ENCODE data around the gene GDPD2.
A peak's percentile ranks its signal among the peaks of the same experiment; 100 is the strongest.

The GDPD2 gene

DNA sequence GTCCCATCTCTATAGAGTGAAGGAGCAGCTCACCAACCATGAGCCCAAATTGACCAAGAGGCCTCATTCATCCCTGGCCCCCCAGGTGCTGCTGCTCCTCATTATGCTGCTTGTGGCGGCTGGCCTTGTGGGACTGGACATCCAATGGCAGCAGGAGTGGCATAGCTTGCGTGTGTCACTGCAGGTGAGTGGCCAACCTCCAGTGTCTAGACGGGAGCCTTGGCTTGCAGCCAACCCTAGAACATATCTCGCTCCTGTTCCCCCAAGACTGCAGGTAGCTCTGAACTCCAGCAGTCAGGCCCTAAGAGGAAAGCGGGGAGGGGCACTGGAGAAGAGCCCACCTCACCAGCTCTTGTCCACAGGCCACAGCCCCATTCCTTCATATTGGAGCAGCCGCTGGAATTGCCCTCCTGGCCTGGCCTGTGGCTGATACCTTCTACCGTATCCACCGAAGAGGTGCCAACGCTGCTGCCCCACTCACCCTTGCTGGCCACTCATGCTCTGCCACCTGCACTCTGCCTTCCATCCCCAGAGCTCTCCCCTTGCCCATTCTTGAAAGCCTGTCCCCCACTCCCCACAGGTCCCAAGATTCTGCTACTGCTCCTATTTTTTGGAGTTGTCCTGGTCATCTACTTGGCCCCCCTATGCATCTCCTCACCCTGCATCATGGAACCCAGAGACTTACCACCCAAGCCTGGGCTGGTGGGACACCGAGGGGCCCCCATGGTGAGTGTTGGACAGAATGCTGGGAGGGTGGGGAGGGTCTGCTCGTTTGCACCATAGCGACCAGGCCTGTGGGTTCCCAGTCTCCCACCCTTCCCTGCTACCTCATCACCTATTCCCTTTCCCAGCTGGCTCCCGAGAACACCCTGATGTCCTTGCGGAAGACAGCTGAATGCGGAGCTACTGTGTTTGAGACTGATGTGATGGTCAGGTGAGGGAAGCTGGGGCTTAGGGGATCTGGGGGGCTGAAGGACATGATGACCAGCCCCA, 3.5 kb downstream of the GDPD2 start:
- Histone ChIP-seq H3K9ac (ENCODE audit: low read length) (no peak overlapping the region), H3K4me1 (ENCODE audit: control insufficient read depth, low read depth, low read length) (peaks cover 9% of the 10 kb centered on the region), H3K27me3 (ENCODE audit: control insufficient read depth, insufficient read depth, low read length) (no peaks in the 10 kb centered on the region), H3K27ac (ENCODE audit: low read length) (no peak overlapping the region), H3K9me3 (ENCODE audit: control insufficient read depth, low read depth, low read length) (peaks cover 2% of the 10 kb centered on the region), H3K4me3 (ENCODE audit: low read length) (no peak overlapping the region), H3K36me3 (ENCODE audit: control insufficient read depth, low read depth, low read length) (peaks cover 23% of the 10 kb centered on the region)

DNA sequence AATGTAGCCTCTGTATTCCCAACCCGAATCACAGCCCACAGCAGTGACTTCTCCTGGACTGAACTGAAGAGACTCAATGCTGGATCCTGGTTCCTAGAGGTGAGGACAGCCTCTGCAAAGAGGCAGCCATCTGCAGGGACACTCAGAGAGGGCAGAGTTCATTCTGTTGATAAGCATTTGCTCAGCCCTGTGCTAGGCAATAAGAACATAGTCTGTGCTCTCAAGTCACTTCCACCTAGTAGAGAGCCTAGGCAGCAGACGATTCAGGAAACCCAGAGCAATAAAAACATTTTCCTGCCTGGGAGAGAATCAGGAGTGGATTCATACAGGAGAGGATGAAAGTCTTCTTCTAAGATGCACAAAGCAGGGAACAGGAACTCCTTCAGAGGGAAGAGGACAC, 4.3 kb downstream of the GDPD2 start:
- H3K9ac ChIP-seq (ENCODE audit: low read length), result no peak overlapping the region
- H3K9me3 ChIP-seq (ENCODE audit: control insufficient read depth, low read depth, low read length), result peaks cover 2% of the 10 kb centered on the region
- H3K4me1 ChIP-seq (ENCODE audit: control insufficient read depth, low read depth, low read length), result peaks cover 4% of the 10 kb centered on the region
- peaks cover 23% of the 10 kb centered on the region for H3K36me3 ChIP-seq (ENCODE audit: control insufficient read depth, low read depth, low read length)
- H3K27me3 ChIP-seq (ENCODE audit: control insufficient read depth, insufficient read depth, low read length), result no peaks in the 10 kb centered on the region
- no peak overlapping the region for H3K4me3 ChIP-seq (ENCODE audit: low read length)
- H3K27ac ChIP-seq (ENCODE audit: low read length), result no peak overlapping the region

DNA sequence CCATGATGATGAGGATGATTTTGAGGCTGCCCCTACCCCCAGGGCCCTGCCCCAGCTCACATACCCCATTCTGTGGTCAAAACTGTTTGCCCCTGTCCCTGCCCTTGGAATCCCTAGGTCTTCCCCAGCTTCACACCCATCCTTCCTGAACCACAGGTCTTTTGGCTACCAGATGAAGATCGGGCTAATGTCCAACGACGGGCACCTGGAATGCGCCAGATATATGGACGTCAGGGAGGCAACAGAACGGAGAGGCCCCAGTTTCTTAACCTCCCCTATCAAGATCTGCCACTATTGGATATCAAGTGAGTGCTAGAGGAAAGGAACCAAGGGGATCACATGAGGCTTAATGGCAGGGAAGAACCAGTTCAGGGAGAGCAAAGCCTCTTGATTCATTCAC, 6.6 kb downstream of the GDPD2 start:
- H3K4me3 ChIP-seq (ENCODE audit: low read length), result no peak overlapping the region
- H3K9ac ChIP-seq (ENCODE audit: low read length), result no peak overlapping the region
- H3K4me1 ChIP-seq (ENCODE audit: control insufficient read depth, low read depth, low read length), result no peaks in the 10 kb centered on the region
- H3K27ac ChIP-seq (ENCODE audit: low read length), result no peak overlapping the region
- H3K36me3 ChIP-seq (ENCODE audit: control insufficient read depth, low read depth, low read length), result peaks cover 23% of the 10 kb centered on the region
- no peaks in the 10 kb centered on the region for H3K27me3 ChIP-seq (ENCODE audit: control insufficient read depth, insufficient read depth, low read length)
- H3K9me3 ChIP-seq (ENCODE audit: control insufficient read depth, low read depth, low read length), result peaks cover 2% of the 10 kb centered on the region

DNA sequence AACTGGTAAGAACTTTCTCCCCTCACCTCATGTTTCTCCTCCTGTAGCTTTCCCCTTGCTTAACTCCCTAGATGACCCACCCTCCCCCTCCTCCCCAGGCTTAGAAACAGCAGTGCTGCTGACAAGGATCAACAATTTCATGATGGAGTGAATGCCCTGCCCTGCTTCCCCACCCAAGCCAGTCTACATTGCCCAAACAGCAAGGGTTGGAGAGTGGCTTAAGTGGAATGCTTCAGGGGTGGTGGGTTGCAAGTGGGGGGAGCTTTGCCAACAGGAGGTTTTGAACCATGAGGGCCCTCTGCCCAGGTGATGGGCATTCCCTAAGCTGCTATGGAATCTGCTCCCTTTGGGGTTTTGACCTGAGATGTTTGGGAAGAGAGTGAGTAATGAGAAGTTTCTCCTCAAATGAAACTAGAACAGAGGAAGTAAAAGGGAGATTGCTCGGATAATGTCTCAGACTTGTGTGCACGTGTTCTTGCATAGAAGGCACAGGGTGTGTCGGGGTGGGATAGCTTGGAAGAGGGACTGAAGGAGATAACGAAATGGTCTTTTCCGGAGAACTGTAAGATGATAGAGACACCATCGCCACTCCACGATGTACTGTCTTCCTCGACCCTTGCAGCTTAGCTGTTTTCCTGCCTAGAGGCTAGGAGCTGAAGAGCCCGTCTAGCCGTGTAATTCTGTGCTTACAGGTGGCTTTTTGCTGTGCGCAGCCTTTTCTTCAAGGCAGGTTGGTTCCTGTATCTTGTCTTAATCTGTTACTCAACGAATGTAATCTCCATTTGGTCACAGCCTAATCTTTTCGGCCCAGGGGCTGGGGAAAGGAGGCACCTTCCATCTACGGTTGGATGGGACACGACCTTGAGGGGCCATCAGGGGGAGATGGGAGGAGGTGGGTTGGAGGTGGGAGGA, 10.1 kb downstream of the GDPD2 start:
- no peak overlapping the region for H3K27ac ChIP-seq (ENCODE audit: low read length)

DNA sequence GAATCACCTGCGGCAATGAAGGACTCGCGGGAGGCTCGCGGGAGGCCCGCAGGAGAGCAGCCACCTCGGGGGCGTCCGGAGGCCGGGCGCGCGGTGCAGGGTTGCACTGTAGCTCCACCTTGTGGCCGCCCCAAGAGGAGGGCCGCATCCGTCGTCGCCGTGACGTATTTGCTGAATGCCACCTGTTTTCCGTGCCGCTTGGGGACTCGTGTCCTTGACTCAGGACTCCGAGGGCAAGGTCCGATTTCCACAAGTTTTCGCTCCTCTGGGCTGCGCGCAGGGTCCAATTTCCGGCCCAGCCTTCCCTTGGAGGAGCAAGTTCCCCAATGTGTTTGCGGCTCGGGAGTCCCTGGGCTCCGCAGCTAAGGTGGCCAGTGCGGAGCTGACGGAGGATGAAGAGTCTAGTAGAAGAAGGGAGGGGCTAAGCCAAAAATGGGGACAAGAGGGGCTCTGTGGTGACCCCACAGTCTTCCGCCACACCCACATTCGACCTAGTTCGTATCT, 10.8 kb downstream of the GDPD2 start:
- Histone ChIP-seq H3K4me1 (ENCODE audit: control insufficient read depth, low read depth, low read length) (no peaks in the 10 kb centered on the region), H3K36me3 (ENCODE audit: control insufficient read depth, low read depth, low read length) (peaks cover 6% of the 10 kb centered on the region), H3K27ac (ENCODE audit: low read length) (no peak overlapping the region), H3K9ac (ENCODE audit: low read length) (peak overlapping the region; percentile 54), H3K27me3 (ENCODE audit: control insufficient read depth, insufficient read depth, low read length) (no peaks in the 10 kb centered on the region), H3K9me3 (ENCODE audit: control insufficient read depth, low read depth, low read length) (peaks cover 2% of the 10 kb centered on the region), H3K4me3 (ENCODE audit: low read length) (peak overlapping the region; percentile 59)

More for the DNA sequence above, 10.1 kb downstream of the GDPD2 start:
- no peaks in the 10 kb centered on the region for H3K27me3 ChIP-seq (ENCODE audit: control insufficient read depth, insufficient read depth, low read length)
- H3K4me1 ChIP-seq (ENCODE audit: control insufficient read depth, low read depth, low read length), result no peaks in the 10 kb centered on the region
- H3K4me3 ChIP-seq (ENCODE audit: low read length), result peak overlapping the region; percentile 59
- peaks cover 14% of the 10 kb centered on the region for H3K36me3 ChIP-seq (ENCODE audit: control insufficient read depth, low read depth, low read length)
- H3K9ac ChIP-seq (ENCODE audit: low read length), result no peak overlapping the region
- H3K9me3 ChIP-seq (ENCODE audit: control insufficient read depth, low read depth, low read length), result peaks cover 2% of the 10 kb centered on the region

DNA sequence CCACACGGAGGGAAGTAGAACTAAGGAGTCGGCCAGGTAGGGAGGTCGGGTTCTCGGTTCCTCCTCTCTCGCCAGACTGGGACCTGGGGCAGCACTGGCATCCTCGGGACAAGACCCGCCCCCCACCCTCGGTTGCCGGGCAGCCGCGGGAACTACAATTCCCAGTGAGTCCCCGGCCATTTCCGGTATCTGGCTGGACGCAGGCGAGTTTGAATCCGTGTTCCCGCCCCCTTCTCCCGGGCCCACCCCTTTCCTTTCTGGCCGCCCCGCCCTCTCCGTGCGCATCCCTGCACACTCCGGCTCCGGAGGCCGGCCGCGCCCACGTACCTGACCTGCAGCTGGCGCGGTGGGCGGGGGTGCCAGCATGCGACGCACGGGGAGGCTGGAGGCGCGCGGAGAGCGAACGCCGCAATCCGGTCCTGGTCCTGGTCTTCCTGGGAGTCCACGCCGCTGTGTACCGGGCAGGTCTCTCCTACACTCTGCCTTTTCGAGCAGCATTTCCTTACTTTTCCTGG, 11.3 kb downstream of the GDPD2 start:
- no peaks in the 10 kb centered on the region for H3K4me1 ChIP-seq (ENCODE audit: control insufficient read depth, low read depth, low read length)
- peaks cover 6% of the 10 kb centered on the region for H3K36me3 ChIP-seq (ENCODE audit: control insufficient read depth, low read depth, low read length)
- peak overlapping the region; percentile 59 for H3K4me3 ChIP-seq (ENCODE audit: low read length)
- peak overlapping the region; percentile 54 for H3K9ac ChIP-seq (ENCODE audit: low read length)
- H3K27ac ChIP-seq (ENCODE audit: low read length), result no peak overlapping the region
- no peaks in the 10 kb centered on the region for H3K27me3 ChIP-seq (ENCODE audit: control insufficient read depth, insufficient read depth, low read length)
- H3K9me3 ChIP-seq (ENCODE audit: control insufficient read depth, low read depth, low read length), result peaks cover 2% of the 10 kb centered on the region

DNA sequence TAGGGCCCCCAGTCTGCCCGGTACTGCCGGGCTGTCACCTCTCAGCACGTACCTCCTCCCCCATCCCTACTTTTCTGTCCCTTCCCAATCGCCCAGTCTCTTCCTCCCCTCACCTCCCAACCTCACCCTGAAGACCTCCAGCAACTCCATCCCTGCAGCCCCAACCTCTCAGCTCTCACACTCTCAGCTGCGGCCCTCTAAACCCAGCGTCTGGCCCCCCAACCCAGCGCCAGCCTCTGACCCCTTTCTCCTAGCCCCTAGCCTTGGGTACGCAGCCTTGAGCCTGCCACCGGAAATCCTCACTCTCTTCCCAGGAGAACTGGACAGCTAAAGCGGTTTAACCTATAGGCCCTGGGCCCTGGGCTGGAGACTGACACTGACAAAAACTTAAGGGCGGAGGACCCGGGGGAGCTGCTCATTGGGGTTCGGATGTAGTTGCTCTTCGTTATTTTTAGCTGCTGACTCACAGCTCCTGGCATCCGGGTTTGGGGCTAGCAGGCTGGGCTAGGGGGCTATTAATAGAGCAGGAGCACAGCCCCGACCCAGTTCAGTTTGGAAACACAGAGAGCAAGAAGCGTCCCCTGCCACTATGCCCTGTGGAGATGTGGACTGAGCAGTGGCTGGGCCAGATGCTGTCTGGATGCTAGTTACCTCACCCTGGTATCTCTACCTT, 11.9 kb downstream of the GDPD2 start:
- Histone ChIP-seq H3K36me3 (ENCODE audit: control insufficient read depth, low read depth, low read length) (peaks cover 4% of the 10 kb centered on the region), H3K27me3 (ENCODE audit: control insufficient read depth, insufficient read depth, low read length) (no peaks in the 10 kb centered on the region), H3K9me3 (ENCODE audit: control insufficient read depth, low read depth, low read length) (peaks cover 2% of the 10 kb centered on the region), H3K4me1 (ENCODE audit: control insufficient read depth, low read depth, low read length) (no peaks in the 10 kb centered on the region), H3K9ac (ENCODE audit: low read length) (peak overlapping the region; percentile 14), H3K27ac (ENCODE audit: low read length) (no peak overlapping the region), H3K4me3 (ENCODE audit: low read length) (peak overlapping the region; percentile 59)

DNA sequence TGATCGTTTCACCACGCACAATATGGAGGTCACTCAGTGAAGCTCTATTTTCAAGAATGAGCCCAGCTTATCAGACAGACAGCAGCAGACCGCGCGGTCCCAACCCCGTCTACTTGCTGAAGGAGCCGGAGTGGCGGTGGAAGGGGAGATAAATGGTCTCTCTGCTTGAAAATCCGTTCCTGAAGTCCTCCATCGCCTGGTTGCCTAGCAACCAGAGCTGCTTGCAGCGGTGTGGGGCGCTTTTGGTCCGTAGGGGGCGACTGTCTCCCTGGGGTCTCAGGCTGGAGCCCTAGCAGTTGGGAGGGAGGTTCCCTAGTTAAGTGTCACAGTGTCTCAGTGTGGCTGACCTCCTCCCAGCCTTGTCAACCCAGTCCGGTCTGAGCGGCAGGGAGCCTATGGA, 13.2 kb downstream of the GDPD2 start:
- no peak overlapping the region for H3K27ac ChIP-seq (ENCODE audit: low read length)
- H3K4me1 ChIP-seq (ENCODE audit: control insufficient read depth, low read depth, low read length), result no peaks in the 10 kb centered on the region
- H3K9me3 ChIP-seq (ENCODE audit: control insufficient read depth, low read depth, low read length), result no peaks in the 10 kb centered on the region
- H3K27me3 ChIP-seq (ENCODE audit: control insufficient read depth, insufficient read depth, low read length), result no peaks in the 10 kb centered on the region
- H3K4me3 ChIP-seq (ENCODE audit: low read length), result no peak overlapping the region
- H3K9ac ChIP-seq (ENCODE audit: low read length), result no peak overlapping the region
- H3K36me3 ChIP-seq (ENCODE audit: control insufficient read depth, low read depth, low read length), result no peaks in the 10 kb centered on the region

DNA sequence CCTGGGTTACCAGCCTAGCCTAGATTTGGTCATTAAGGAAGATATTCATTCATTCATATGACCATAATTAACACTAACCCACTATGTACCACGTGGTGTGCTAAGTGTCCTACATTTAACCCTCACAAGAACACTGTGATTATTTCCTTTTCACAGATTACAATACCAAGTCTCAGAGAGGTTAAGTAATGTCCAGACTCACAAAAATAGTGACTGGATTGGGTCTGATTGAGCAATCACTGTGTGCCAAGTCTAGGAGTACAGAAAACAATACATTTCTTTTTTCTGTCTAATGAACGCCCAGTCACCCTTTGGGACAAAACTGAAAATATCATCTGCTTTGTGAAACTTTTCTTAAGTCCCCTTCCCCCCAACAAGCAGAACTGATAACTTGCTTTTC, 13.9 kb downstream of the GDPD2 start:
- Histone ChIP-seq H3K9me3 (ENCODE audit: control insufficient read depth, low read depth, low read length) (no peaks in the 10 kb centered on the region), H3K27me3 (ENCODE audit: control insufficient read depth, insufficient read depth, low read length) (no peaks in the 10 kb centered on the region), H3K4me3 (ENCODE audit: low read length) (no peak overlapping the region), H3K9ac (ENCODE audit: low read length) (no peak overlapping the region), H3K4me1 (ENCODE audit: control insufficient read depth, low read depth, low read length) (no peaks in the 10 kb centered on the region), H3K36me3 (ENCODE audit: control insufficient read depth, low read depth, low read length) (no peaks in the 10 kb centered on the region), H3K27ac (ENCODE audit: low read length) (no peak overlapping the region)

DNA sequence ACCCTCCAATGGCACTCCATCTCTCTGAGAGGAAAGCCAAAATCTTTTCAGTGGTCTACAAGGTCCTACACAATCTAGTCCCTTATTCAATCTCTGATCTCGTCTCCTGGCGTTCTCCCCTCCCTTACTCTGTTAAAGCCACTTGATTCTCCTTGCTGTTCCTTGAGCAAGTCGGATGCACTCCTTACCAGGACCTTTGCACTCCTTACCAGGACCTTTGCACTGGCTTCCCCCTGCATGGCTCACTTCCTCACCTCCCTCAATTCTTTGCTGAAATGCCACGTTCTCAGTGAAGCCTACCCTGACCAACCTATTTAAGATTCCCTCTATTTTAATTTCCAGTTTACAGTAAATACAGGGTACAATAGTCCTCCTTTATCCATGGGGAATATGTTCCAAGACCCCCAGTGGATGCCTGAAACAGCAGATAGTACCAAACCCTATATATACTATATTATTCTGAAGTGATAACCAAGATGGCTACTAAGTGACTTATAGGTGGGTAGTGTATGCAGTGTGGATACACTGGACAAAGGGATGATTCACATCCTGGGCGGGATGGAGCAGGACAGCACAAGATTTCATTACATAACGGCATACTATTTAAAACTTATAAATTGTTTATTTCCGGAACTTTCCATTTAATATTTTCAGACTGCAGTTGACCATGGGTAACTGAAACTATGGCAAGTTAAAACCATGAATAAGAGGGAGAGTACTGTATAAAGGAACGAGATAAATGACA, 15.0 kb downstream of the GDPD2 start:
- H3K36me3 ChIP-seq (ENCODE audit: control insufficient read depth, low read depth, low read length), result no peaks in the 10 kb centered on the region
- H3K27me3 ChIP-seq (ENCODE audit: control insufficient read depth, insufficient read depth, low read length), result no peaks in the 10 kb centered on the region
- H3K4me1 ChIP-seq (ENCODE audit: control insufficient read depth, low read depth, low read length), result no peaks in the 10 kb centered on the region
- H3K27ac ChIP-seq (ENCODE audit: low read length), result no peak overlapping the region
- H3K9me3 ChIP-seq (ENCODE audit: control insufficient read depth, low read depth, low read length), result no peaks in the 10 kb centered on the region
- no peak overlapping the region for H3K9ac ChIP-seq (ENCODE audit: low read length)
- H3K4me3 ChIP-seq (ENCODE audit: low read length), result no peak overlapping the region
